IMR-90 (cell line): ENCODE results near the gene TGFB1. TPM values are rescaled to one million over a fixed set of nuclear protein-coding genes. Genes with fewer than 3 reads are reported as not detected.

Experiments used
- ATAC-seq: fragments of 200-7000 bp; cut with Tn5 transposase; 2 replicates; pipeline ENCODE4 v1.9.1; 2020; ENCODE audit warnings: low read depth, mild to moderate bottlenecking, moderate library complexity
- BruUV-seq: library from RNA; stranded (reverse); fragments of 400-500 nt; replicated peaks from 2 replicates; lab custom pipeline; 2021; lab: Mats Ljungman, UMichigan
- CTCF ChIA-PET: fragments of 300-600 bp; formaldehyde crosslinking; extraction: SDS; loops from one replicate; lab custom pipeline; 2021; ENCODE audit warnings: antibody characterized with exemption; lab: Yijun Ruan, JAX
- POLR2A ChIA-PET: fragments of 300-600 bp; sonication (Branson Sonifier 250); formaldehyde crosslinking; loops from one replicate; lab custom pipeline; 2022; ENCODE audit warnings: antibody characterized with exemption; ENCODE audit not compliant: unreplicated experiment; lab: Charles Lee
- DNase-seq: peaks from one replicate; pipeline ENCODE4 v3.0.0; 2013
- H2AFZ ChIP-seq: replicated peaks from 2 replicates; pipeline ENCODE3; 2013; ENCODE audit warnings: low read length, mild to moderate bottlenecking; ENCODE audit not compliant: poor library complexity
- H2AK5ac ChIP-seq: 2 replicates; pipeline ENCODE4 v1.6.1; 2013; ENCODE audit warnings: low read depth, low read length, inconsistent platforms
- H2AK9ac ChIP-seq: replicated peaks from 2 replicates; pipeline ENCODE3; 2013; ENCODE audit warnings: mild to moderate bottlenecking, low read depth, low read length, moderate library complexity; ENCODE audit not compliant: poor library complexity
- H2BK120ac ChIP-seq: 2 replicates; pipeline ENCODE4 v1.6.1; 2013; ENCODE audit warnings: low read depth, low read length, inconsistent platforms
- H2BK15ac ChIP-seq: 3 replicates; pipeline ENCODE4 v1.6.1; 2013; ENCODE audit warnings: low read depth, low read length, inconsistent platforms
- H2BK20ac ChIP-seq: 2 replicates; pipeline ENCODE4 v1.6.1; 2013; ENCODE audit warnings: low read depth, mild to moderate bottlenecking, inconsistent platforms, low read length, moderate library complexity
- H2BK5ac ChIP-seq: 2 replicates; pipeline ENCODE4 v1.6.1; 2013; ENCODE audit warnings: mild to moderate bottlenecking, low read depth, low read length, inconsistent platforms; ENCODE audit not compliant: poor library complexity, severe bottlenecking
- H3K14ac ChIP-seq: replicated peaks from 2 replicates; pipeline ENCODE4 v1.6.1; 2013; ENCODE audit warnings: low read depth, low read length, inconsistent platforms
- H3K18ac ChIP-seq: 2 replicates; pipeline ENCODE4 v1.6.1; 2013; ENCODE audit warnings: low read depth, low read length, control low read depth
- H3K23ac ChIP-seq: 2 replicates; pipeline ENCODE4 v1.6.1; 2013; ENCODE audit warnings: low read depth, low read length, inconsistent platforms
- H3K27ac ChIP-seq: 2 replicates; pipeline ENCODE4 v1.5.1; 2013; ENCODE audit warnings: mild to moderate bottlenecking, control low read depth, low read length; ENCODE audit not compliant: insufficient read depth
- H3K27me3 ChIP-seq: 2 replicates; pipeline ENCODE4 v1.6.1; 2013; ENCODE audit warnings: low read length; ENCODE audit not compliant: control insufficient read depth, insufficient read depth
- H3K36me3 ChIP-seq: 2 replicates; pipeline ENCODE4 v1.6.1; 2013; ENCODE audit warnings: low read length, mixed read lengths; ENCODE audit not compliant: control insufficient read depth, insufficient read depth
- H3K4ac ChIP-seq: 2 replicates; pipeline ENCODE4 v1.6.1; 2013; ENCODE audit warnings: low read depth, low read length, inconsistent platforms
- H3K4me1 ChIP-seq: 2 replicates; pipeline ENCODE4 v1.6.1; 2013; ENCODE audit warnings: low read length, mixed read lengths; ENCODE audit not compliant: control insufficient read depth, insufficient read depth
- H3K4me2 ChIP-seq: 2 replicates; pipeline ENCODE4 v1.6.1; 2013; ENCODE audit warnings: low read depth, mild to moderate bottlenecking, control low read depth, low read length, moderate library complexity
- H3K4me3 ChIP-seq: 2 replicates; pipeline ENCODE4 v1.5.1; 2013; ENCODE audit warnings: low read depth, mild to moderate bottlenecking, control low read depth, low read length, moderate library complexity; ENCODE audit not compliant: insufficient read depth
- H3K56ac ChIP-seq: 2 replicates; pipeline ENCODE4 v1.6.1; 2013; ENCODE audit warnings: low read length, inconsistent platforms; ENCODE audit not compliant: insufficient read depth; ENCODE audit errors: extremely low read depth
- H3K79me1 ChIP-seq, 2 experiments: 2 replicates each; pipeline ENCODE4 v1.6.1; 2013; ENCODE audit warnings: low read length in 2 of 2, inconsistent platforms in 1 of 2, low read depth in 1 of 2
- H3K9ac ChIP-seq: 2 replicates; pipeline ENCODE4 v1.6.1; 2013; ENCODE audit warnings: low read depth, low read length, control low read depth
- H3K9me1 ChIP-seq: 2 replicates; pipeline ENCODE4 v1.6.1; 2013; ENCODE audit warnings: low read length, inconsistent platforms; ENCODE audit not compliant: insufficient read depth
- H3K9me3 ChIP-seq: 2 replicates; pipeline ENCODE4 v1.6.1; 2013; ENCODE audit warnings: low read length; ENCODE audit not compliant: control insufficient read depth, insufficient read depth
- H4K20me1 ChIP-seq: 2 replicates; pipeline ENCODE4 v1.6.1; 2013; ENCODE audit warnings: low read length, inconsistent platforms; ENCODE audit not compliant: insufficient read depth
- H4K5ac ChIP-seq: 2 replicates; pipeline ENCODE4 v1.6.1; 2013; ENCODE audit warnings: mild to moderate bottlenecking, low read depth, low read length, control low read depth
- H4K8ac ChIP-seq, 2 experiments: 2 replicates each; pipeline ENCODE4 v1.6.1; 2013; ENCODE audit warnings: low read depth in 2 of 2, low read length in 2 of 2, control low read depth in 1 of 2, inconsistent platforms in 1 of 2
- H4K91ac ChIP-seq: 2 replicates; pipeline ENCODE4 v1.6.1; 2013; ENCODE audit warnings: low read depth, low read length, inconsistent platforms; ENCODE audit not compliant: insufficient read depth
- CTCF ChIP-seq: conservative IDR thresholded peaks from 2 replicates; pipeline ENCODE4 v1.5.1; 2012; ENCODE audit warnings: mild to moderate bottlenecking, low read depth, low read length, improper control_type of control experiment
- FOS ChIP-seq: fragments of 150-350 bp; IDR thresholded peaks from 2 replicates; pipeline ENCODE4 v1.6.1; 2016; ENCODE audit warnings: low read depth, low read length
- MXI1 ChIP-seq: IDR thresholded peaks from 2 replicates; pipeline ENCODE4 v1.6.1; 2012; ENCODE audit warnings: low read depth, mild to moderate bottlenecking, low read length, moderate library complexity, borderline replicate concordance
- WGBS, 2 experiments: methylation state at CpG; one replicate each; pipeline versions ENCODE4 v1.1.5 to v1.1.7; 2013; ENCODE audit warnings: missing lambda C conversion rate in 2 of 2; ENCODE audit not compliant: insufficient read length in 1 of 2; ENCODE audit errors: extremely low coverage in 2 of 2; 5-methylcytosine and 5-hydroxymethylcytosine counted together
- dilution Hi-C: fragments of 300-500 bp; cut with HindIII; formaldehyde crosslinking; loops from one replicate; pipeline ENCODE4 v1.14.3; 2018; ENCODE audit warnings: low sequenced_read_pairs; ENCODE audit not compliant: unreplicated experiment
- in situ Hi-C: fragments of 300-500 bp; cut with MboI; formaldehyde crosslinking; loops from 3 replicates; pipeline ENCODE4 v1.14.3; 2019; ENCODE audit warnings: low sequenced_read_pairs, inconsistent platforms, mixed read lengths
- intact Hi-C: fragments of 100-400 bp; cut with micrococcal nuclease; formaldehyde crosslinking; loops from 2 replicates; pipeline ENCODE4 v1.10.0; 2022
- polyA plus RNA-seq, 3 experiments: library from polyadenylated mRNA; depleted of rRNA; stranded (reverse); fragments of >200 nt; gene quantifications; 2 replicates each; pipeline ENCODE4 v1.2.3, GENCODE V29; 2012; ENCODE audit warnings: low replicate concordance in 1 of 3
- total RNA-seq: library from RNA; depleted of rRNA; stranded (reverse); fragments of >200 nt; gene quantifications from 2 replicates; pipeline ENCODE4 v1.2.3, GENCODE V29; 2012

The TGFB1 gene
- total and polyA plus RNA-seq, 2 of the 4 experiments (the other 2 are of a cell fraction) = 3.2 to 26.7 TPM

GRCh38 chr19:41362143-41362847 lies 8.6 kb upstream of the TGFB1 start (continued):
- TF ChIP-seq CTCF = no peak

GRCh38 chr19:41359741-41360140 lies 6.0 kb upstream of the TGFB1 start:
- Histone ChIP-seq H2AK5ac (no peak overlapping the region), H2BK5ac (no peak overlapping the region), H3K36me3 (no peaks in the 10 kb centered on the region), H3K9me1 (peaks cover 11% of the 10 kb centered on the region), H3K23ac (no peak overlapping the region), H3K18ac (no peak overlapping the region), H2BK20ac (no peak overlapping the region), H3K9ac (no peak overlapping the region), H3K9me3 (no peaks in the 10 kb centered on the region), H3K27ac (no peak overlapping the region), H4K5ac (no peak overlapping the region), H3K56ac (no peak overlapping the region), H4K8ac (no peak overlapping the region), H3K4ac (no peak overlapping the region), H4K91ac (no peak overlapping the region), H2AK9ac (no peak overlapping the region), H2BK15ac (no peak overlapping the region), H4K20me1 (no peaks in the 10 kb centered on the region), H3K14ac (no peak overlapping the region), H3K4me1 (peaks cover 4% of the 10 kb centered on the region), H3K4me2 (no peak overlapping the region), H3K4me3 (no peak overlapping the region), H3K27me3 (no peaks in the 10 kb centered on the region), H2BK120ac (no peak overlapping the region), H2AFZ (no peak overlapping the region), H3K79me1 (peaks cover 9 to 22% of the 10 kb centered on the region in 2 experiments)
- DNase-seq = no peak
- dilution Hi-C loops (no loop called here), intact Hi-C loops (no loop called here), in situ Hi-C loops (no loop called here)
- TF ChIP-seq FOS = no peak
- TF ChIP-seq MXI1 = no peak
- ATAC-seq = no peak
- no CpG with 5 or more reads among the region's 1 CpG for WGBS, 2 experiments
- ChIA-PET POLR2A (no interaction called here), CTCF (no interaction called here)
- BruUV-seq = no TSS peak
